ENCODE measurements around the gene ACO2.

- TF ChIP-seq, protein P1, sequence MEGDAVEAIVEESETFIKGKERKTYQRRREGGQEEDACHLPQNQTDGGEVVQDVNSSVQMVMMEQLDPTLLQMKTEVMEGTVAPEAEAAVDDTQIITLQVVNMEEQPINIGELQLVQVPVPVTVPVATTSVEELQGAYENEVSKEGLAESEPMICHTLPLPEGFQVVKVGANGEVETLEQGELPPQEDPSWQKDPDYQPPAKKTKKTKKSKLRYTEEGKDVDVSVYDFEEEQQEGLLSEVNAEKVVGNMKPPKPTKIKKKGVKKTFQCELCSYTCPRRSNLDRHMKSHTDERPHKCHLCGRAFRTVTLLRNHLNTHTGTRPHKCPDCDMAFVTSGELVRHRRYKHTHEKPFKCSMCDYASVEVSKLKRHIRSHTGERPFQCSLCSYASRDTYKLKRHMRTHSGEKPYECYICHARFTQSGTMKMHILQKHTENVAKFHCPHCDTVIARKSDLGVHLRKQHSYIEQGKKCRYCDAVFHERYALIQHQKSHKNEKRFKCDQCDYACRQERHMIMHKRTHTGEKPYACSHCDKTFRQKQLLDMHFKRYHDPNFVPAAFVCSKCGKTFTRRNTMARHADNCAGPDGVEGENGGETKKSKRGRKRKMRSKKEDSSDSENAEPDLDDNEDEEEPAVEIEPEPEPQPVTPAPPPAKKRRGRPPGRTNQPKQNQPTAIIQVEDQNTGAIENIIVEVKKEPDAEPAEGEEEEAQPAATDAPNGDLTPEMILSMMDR (IDR thresholded peaks at IDR 0.05) = no peak
- TF ChIP-seq POLR2AphosphoS5 (IDR thresholded peaks at IDR 0.05) = no peak
- no peak for TF ChIP-seq POLR2A (IDR thresholded peaks at IDR 0.05)
Measured at GRCh38 chr22:41574847-41575381, 106.0 kb downstream of the ACO2 start.
